Osteoblast (primary cell): ENCODE measurements around the gene ELP4. TPM values are rescaled to one million over a fixed set of nuclear protein-coding genes. Genes with fewer than 3 reads are reported as not detected.

ENCODE experiments used
- DNase-seq: peaks from one replicate; pipeline ENCODE4 v3.0.0; 2011; ENCODE audit warnings: low spot score, mixed read lengths; ENCODE audit not compliant: insufficient read length; ENCODE audit errors: missing footprints
- H2AFZ ChIP-seq: 2 replicates; pipeline ENCODE4 v1.6.0; 2011; ENCODE audit warnings: mild to moderate bottlenecking, low read length
- H3K27ac ChIP-seq: 2 replicates; pipeline ENCODE4 v1.5.1; 2011; ENCODE audit warnings: mild to moderate bottlenecking, low read depth, low read length, moderate library complexity
- H3K27me3 ChIP-seq: 2 replicates; pipeline ENCODE4 v1.6.0; 2012; ENCODE audit warnings: mild to moderate bottlenecking, control low read depth, inconsistent platforms, low read length, moderate library complexity; ENCODE audit not compliant: insufficient read depth
- H3K36me3 ChIP-seq: 2 replicates; pipeline ENCODE4 v1.5.1; 2011; ENCODE audit warnings: mild to moderate bottlenecking, low read length, control low read depth, moderate library complexity; ENCODE audit not compliant: insufficient read depth
- H3K4me1 ChIP-seq: 2 replicates; pipeline ENCODE4 v1.5.1; 2011; ENCODE audit warnings: mild to moderate bottlenecking, low read length, control low read depth, moderate library complexity; ENCODE audit not compliant: insufficient read depth
- H3K4me2 ChIP-seq: 2 replicates; pipeline ENCODE4 v1.6.0; 2011; ENCODE audit warnings: mild to moderate bottlenecking, low read length; ENCODE audit not compliant: insufficient read depth
- H3K4me3 ChIP-seq: fragments of 200-600 bp; sonication (generic); 3 replicates; pipeline ENCODE4 v1.5.1; 2012; ENCODE audit warnings: mild to moderate bottlenecking, low read length, inconsistent platforms; ENCODE audit not compliant: insufficient read depth
- H3K79me2 ChIP-seq: 2 replicates; pipeline ENCODE4 v1.6.0; 2012; ENCODE audit warnings: mild to moderate bottlenecking, low read length, control low read depth, inconsistent platforms; ENCODE audit not compliant: insufficient read depth
- H3K9me3 ChIP-seq: 2 replicates; pipeline ENCODE4 v1.5.1; 2011; ENCODE audit warnings: low read depth, low read length, control low read depth
- H4K20me1 ChIP-seq: 2 replicates; pipeline ENCODE4 v1.6.0; 2012; ENCODE audit warnings: mild to moderate bottlenecking, low read length, control low read depth; ENCODE audit not compliant: insufficient read depth
- CTCF ChIP-seq: IDR thresholded peaks from 2 replicates; pipeline ENCODE4 v1.5.1; 2011; ENCODE audit warnings: mild to moderate bottlenecking, low read depth, low read length, moderate library complexity; ENCODE audit errors: extremely low read depth
- total RNA-seq: library from RNA; depleted of rRNA; stranded (reverse); fragments of >200 nt; gene quantifications from 2 replicates; pipeline ENCODE4 v1.2.3, GENCODE V29; 2012

Gene ELP4
- total RNA-seq, 1 donor, result 16.3 TPM

DNA sequence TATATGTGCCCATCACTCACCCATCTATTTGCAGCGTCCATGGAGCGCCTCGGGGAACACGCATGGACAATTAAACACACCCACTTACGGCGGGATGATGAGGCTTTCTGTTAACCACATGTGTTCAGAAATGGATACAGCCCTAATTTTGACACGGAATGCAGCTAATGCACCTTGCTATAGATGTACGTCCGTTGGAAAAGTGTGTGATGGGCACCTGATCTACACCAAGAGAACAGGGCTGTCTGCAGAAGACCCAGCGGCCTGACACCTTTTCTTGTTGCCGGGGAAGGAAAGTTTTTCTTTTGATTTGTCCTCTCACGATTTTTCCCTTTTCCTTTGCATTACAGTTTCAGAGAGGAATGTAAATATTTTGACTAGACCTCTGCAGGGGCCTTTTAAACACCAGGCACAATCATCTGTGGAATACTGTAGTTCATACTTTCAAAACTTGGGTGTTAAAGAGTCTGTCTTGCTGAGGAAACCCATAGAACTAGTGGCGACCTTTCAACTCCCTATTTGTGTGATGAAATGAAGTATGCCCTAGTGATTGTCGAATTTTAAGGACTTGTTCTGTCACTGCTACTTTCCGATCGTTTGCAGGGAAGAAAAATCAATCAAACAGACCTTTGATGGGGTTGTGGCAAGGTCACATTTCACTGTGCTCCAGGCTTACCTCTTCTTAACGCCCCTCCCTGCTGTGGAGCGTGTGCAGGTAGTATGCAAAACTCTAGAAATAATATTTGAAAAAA, 318.1 kb downstream of the ELP4 start:
- Histone ChIP-seq H3K4me2 (peak overlapping the region; percentile 36), H3K36me3 (no peaks in the 10 kb centered on the region), H3K4me3 (no peak overlapping the region), H3K9me3 (no peaks in the 10 kb centered on the region), H3K79me2 (no peaks in the 10 kb centered on the region), H3K4me1 (no peaks in the 10 kb centered on the region), H3K27me3 (peaks cover 99% of the 10 kb centered on the region), H2AFZ (no peak overlapping the region), H3K27ac (no peak overlapping the region), H4K20me1 (no peaks in the 10 kb centered on the region)
- peak; percentile 41 for DNase-seq
- no peak for TF ChIP-seq CTCF

GRCh38 chr11:31828217-31828616, 318.6 kb downstream of the ELP4 start:
- no peak overlapping the region for H3K4me3 ChIP-seq
- no peaks in the 10 kb centered on the region for H4K20me1 ChIP-seq
- no peak for TF ChIP-seq CTCF
- H3K9me3 ChIP-seq, result no peaks in the 10 kb centered on the region
- no peaks in the 10 kb centered on the region for H3K79me2 ChIP-seq
- no peak overlapping the region for H3K27ac ChIP-seq
- no peaks in the 10 kb centered on the region for H3K36me3 ChIP-seq
- H3K4me2 ChIP-seq, result no peak overlapping the region
- peaks cover 99% of the 10 kb centered on the region for H3K27me3 ChIP-seq
- H3K4me1 ChIP-seq, result no peaks in the 10 kb centered on the region
- H2AFZ ChIP-seq, result no peak overlapping the region
- peak; percentile 64 for DNase-seq

- no peaks in the 10 kb centered on the region for H3K79me2 ChIP-seq
- H3K4me3 ChIP-seq, result no peak overlapping the region
- H3K27ac ChIP-seq, result no peak overlapping the region
- no peaks in the 10 kb centered on the region for H3K36me3 ChIP-seq
- no peaks in the 10 kb centered on the region for H4K20me1 ChIP-seq
- peak; percentile 69 for DNase-seq
- H3K4me2 ChIP-seq, result no peak overlapping the region
- no peak for TF ChIP-seq CTCF
- no peaks in the 10 kb centered on the region for H3K9me3 ChIP-seq
- H2AFZ ChIP-seq, result no peak overlapping the region
- no peaks in the 10 kb centered on the region for H3K4me1 ChIP-seq
- peaks cover 93% of the 10 kb centered on the region for H3K27me3 ChIP-seq
Observed at GRCh38 chr11:31830406-31830805, 320.8 kb downstream of the ELP4 start.

DNA sequence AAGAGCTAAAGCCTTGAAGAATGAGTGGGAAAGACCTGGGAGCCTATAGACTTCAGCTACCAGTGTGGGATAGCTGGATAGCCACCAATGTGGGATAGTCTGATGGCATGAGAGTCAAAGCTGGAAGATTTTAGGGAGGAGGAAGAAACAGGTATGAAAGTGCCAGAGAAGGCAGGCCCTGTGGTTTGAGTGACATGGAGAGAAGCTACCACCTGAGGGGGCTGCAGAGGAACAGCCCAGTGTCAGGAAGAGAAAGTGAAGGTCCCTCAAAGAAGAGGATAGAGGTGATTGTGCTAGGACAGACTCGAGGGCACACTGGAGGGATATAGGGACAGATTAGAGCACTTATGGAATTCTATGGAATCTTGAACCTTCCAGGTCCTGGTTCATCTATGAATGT, 324.7 kb downstream of the ELP4 start:
- DNase-seq, result no peak
- no peaks in the 10 kb centered on the region for H3K36me3 ChIP-seq
- no peaks in the 10 kb centered on the region for H3K4me1 ChIP-seq
- H3K9me3 ChIP-seq, result no peaks in the 10 kb centered on the region
- no peak for TF ChIP-seq CTCF
- peaks cover 83% of the 10 kb centered on the region for H3K27me3 ChIP-seq
- no peaks in the 10 kb centered on the region for H3K79me2 ChIP-seq
- H3K4me2 ChIP-seq, result no peak overlapping the region
- no peak overlapping the region for H2AFZ ChIP-seq
- no peak overlapping the region for H3K27ac ChIP-seq
- H3K4me3 ChIP-seq, result no peak overlapping the region
- H4K20me1 ChIP-seq, result no peaks in the 10 kb centered on the region

Other genes with a start within 250 kb of the ELP4 start
- 1.1 and 2.4 TPM in 2 replicates for gene DCDC1, start 140.0 kb upstream of the ELP4 start, total RNA-seq
- gene DNAJC24, start 139.9 kb upstream of the ELP4 start, total RNA-seq, result 23.9 and 31.8 TPM in 2 replicates
- 8.7 and 11.5 TPM in 2 replicates for gene IMMP1L, start 145 bp upstream of the ELP4 start, total RNA-seq